Pancreas (tissue), 10 donors: ENCODE data around the gene TNRC6A. TPM values are rescaled to one million over a fixed set of nuclear protein-coding genes. Genes with fewer than 3 reads are reported as not detected.

Experiments used
- ATAC-seq, 4 donors: fragments of 200-7000 bp; cut with Tn5 transposase; one replicate each; pipeline versions ENCODE4 v1.8.0 to v1.9.1; 2020; ENCODE audit warnings: mild to moderate bottlenecking in 4 of 4, moderate library complexity in 4 of 4
- DNase-seq, 6 donors: peaks; one replicate each; pipeline ENCODE4 v3.0.0-alpha.2; 2020
- FAIRE-seq: peaks from 2 replicates; lab custom pipeline; 2012; peaks lifted over from hg19 to GRCh38; lab: Jason Lieb, UNC
- H3K27ac ChIP-seq, 4 donors: fragments of 200-600 bp; sonication (generic); 1 replicate in 3 of 4; 2 replicates in 1 of 4; pipeline versions ENCODE4 v1.5.0 to v1.8.0; 2020
- H3K27me3 ChIP-seq, 4 donors: fragments of 200-600 bp; one replicate each; pipeline ENCODE4 v1.8.0; 2021
- H3K36me3 ChIP-seq, 3 donors: fragments of 200-600 bp; sonication (generic) in 1 of 3; one replicate each; pipeline versions ENCODE4 v1.5.0 to v1.8.0; 2020 to 2021
- H3K4me1 ChIP-seq, 3 donors: fragments of 200-600 bp; one replicate each; pipeline ENCODE4 v1.8.0; 2021
- H3K4me3 ChIP-seq, 4 donors: fragments of 200-600 bp; sonication (generic) in 2 of 4; one replicate each; pipeline versions ENCODE4 v1.5.0 to v1.8.0; 2020 to 2021
- H3K9me3 ChIP-seq, 4 donors: fragments of 200-600 bp; one replicate each; pipeline ENCODE4 v1.8.0; 2021
- WGBS, 2 donors: extraction: QIAGEN DNeasy Blood & Tissue Kit; methylation state at CpG; one replicate each; pipeline ENCODE4 v1.1.7; 2013; 5-methylcytosine and 5-hydroxymethylcytosine counted together
- intact Hi-C, 3 donors: fragments of 100-400 bp; cut with DNase I; formaldehyde crosslinking; loops; one replicate each; pipeline versions ENCODE4 v1.11.1 to v1.14.2; 2022
- polyA plus RNA-seq, 2 donors: library from polyadenylated mRNA; stranded (reverse); fragments of 200-250 nt; gene quantifications; one replicate each; pipeline ENCODE4 v1.2.3, GENCODE V29; 2013
- total RNA-seq, 6 donors: library from RNA; stranded (reverse); fragmentation: NEBNext Ultra II Directional in 4 of 6; extraction: Animal tissue kit (Norgen Biotek cat#: 25700) in 4 of 6; gene quantifications; one replicate each; pipeline versions ENCODE4 v1.2.1 to v1.2.4, GENCODE V29; 2021 to 2023
- TF ChIP-seq, protein P1 (sequence below), 4 donors: fragments of 200-600 bp; sonication (generic) in 3 of 4; IDR thresholded peaks; one replicate each; pipeline versions ENCODE4 v1.5.0 to v1.8.0; 2021; ENCODE audit warnings: antibody characterized with exemption in 4 of 4
- donor health status: healthy with polysubstance abuse.
- donor health status: DM: no; HTN: no; CAD: no; lungs with moderate emphysema.
- donor health status: DM: no; HTN: no; CAD: no.
- donor health status: control.
- donor health status: control.
- donor health status: Bipolar disorder and iron deficiency.
- donor health status: DM: yes; HTN: yes; CAD: no.
- donor health status: DM: no; HTN: no; CAD: no.
- donor health status: DM: no; HTN: no; CAD: no.
- donor health status: DM: yes; HTN: yes; CAD: no.

TNRC6A gene
- total and polyA plus RNA-seq, 8 donors, result 15.6 to 33.9 (median 23.2) TPM

DNA sequence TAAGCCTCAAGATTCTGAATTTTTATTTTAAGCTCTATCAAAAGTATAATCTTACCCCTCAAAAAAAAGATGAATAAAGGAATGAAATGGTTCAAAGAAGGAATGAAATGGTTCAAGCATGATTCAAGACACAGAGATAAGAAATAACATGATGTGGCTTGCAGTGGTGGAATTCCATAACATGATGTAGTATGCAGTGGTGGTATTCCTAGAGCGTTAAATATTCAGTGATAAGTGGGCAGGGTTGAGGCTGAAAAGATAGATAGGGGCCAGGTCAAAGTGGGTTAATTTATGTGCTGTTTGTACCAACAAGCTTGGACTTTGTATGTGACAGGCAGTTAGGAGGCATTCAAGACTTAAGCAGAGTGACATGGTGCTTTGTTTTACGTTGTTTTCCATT lies 29.6 kb downstream of the TNRC6A start:
- Histone ChIP-seq H3K4me1 (peaks cover 7 to 15% (median 11%) of the 10 kb centered on the region in 3 donors), H3K9me3 (no peaks in the 10 kb centered on the region), H3K27me3 (no peaks in the 10 kb centered on the region), H3K36me3 (no peaks in the 10 kb centered on the region), H3K4me3 (no peak overlapping the region), H3K27ac (no peak overlapping the region)
- ATAC-seq (no peak), FAIRE-seq (no peak), DNase-seq (no peak)
- intact Hi-C loops, result no loop called here
- TF ChIP-seq, protein P1, sequence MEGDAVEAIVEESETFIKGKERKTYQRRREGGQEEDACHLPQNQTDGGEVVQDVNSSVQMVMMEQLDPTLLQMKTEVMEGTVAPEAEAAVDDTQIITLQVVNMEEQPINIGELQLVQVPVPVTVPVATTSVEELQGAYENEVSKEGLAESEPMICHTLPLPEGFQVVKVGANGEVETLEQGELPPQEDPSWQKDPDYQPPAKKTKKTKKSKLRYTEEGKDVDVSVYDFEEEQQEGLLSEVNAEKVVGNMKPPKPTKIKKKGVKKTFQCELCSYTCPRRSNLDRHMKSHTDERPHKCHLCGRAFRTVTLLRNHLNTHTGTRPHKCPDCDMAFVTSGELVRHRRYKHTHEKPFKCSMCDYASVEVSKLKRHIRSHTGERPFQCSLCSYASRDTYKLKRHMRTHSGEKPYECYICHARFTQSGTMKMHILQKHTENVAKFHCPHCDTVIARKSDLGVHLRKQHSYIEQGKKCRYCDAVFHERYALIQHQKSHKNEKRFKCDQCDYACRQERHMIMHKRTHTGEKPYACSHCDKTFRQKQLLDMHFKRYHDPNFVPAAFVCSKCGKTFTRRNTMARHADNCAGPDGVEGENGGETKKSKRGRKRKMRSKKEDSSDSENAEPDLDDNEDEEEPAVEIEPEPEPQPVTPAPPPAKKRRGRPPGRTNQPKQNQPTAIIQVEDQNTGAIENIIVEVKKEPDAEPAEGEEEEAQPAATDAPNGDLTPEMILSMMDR (IDR thresholded peaks at IDR 0.05), result no peak
- 92 to 93% methylated on average over 2 of the region's 2 CpGs for WGBS, 2 donors

GRCh38 chr16:24761526-24761925 lies 32.1 kb downstream of the TNRC6A start:
- Histone ChIP-seq H3K4me1 (peaks cover 0 to 11% (median 10%) of the 10 kb centered on the region in 3 donors), H3K27me3 (no peaks in the 10 kb centered on the region), H3K4me3 (no peak overlapping the region), H3K27ac (no peak overlapping the region), H3K36me3 (no peaks in the 10 kb centered on the region), H3K9me3 (no peaks in the 10 kb centered on the region)
- 49 to 52% methylated on average over 6 of the region's 6 CpGs for WGBS, 2 donors
- FAIRE-seq (no peak), ATAC-seq (peak in 2 of 4 donors; percentile 11 to 38), DNase-seq (no peak)
- intact Hi-C loops, result no loop called here
- TF ChIP-seq, protein P1 (IDR thresholded peaks at IDR 0.05), result no peak

DNA sequence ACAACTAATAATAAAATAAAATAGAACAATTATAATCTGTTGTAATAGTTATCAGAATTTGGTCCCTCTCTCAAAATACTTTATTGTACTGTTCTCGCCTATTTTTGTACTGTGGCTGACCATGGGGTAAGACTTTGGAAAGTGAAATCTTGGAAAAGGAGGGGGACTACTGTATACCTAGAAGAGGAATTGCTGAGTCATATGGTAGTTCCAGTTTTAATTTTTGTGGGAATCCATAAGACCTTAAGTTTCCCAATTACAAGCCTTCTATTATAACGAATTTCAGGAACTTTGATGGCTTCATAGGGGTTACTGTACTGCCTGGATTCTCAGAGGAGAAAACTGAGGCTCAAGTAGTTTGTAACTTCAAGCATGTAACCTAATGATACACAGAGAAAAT lies 35.5 kb downstream of the TNRC6A start:
- 85 to 100% methylated on average over 2 of the region's 2 CpGs for WGBS, 2 donors
- Histone ChIP-seq H3K4me1 (peaks cover 0 to 11% (median 10%) of the 10 kb centered on the region in 3 donors), H3K36me3 (no peaks in the 10 kb centered on the region), H3K27ac (no peak overlapping the region), H3K27me3 (no peaks in the 10 kb centered on the region), H3K4me3 (no peak overlapping the region), H3K9me3 (no peaks in the 10 kb centered on the region)
- DNase-seq (no peak), ATAC-seq (no peak), FAIRE-seq (no peak)
- intact Hi-C loops, result no loop called here
- TF ChIP-seq, protein P1 (IDR thresholded peaks at IDR 0.05), result no peak

DNA sequence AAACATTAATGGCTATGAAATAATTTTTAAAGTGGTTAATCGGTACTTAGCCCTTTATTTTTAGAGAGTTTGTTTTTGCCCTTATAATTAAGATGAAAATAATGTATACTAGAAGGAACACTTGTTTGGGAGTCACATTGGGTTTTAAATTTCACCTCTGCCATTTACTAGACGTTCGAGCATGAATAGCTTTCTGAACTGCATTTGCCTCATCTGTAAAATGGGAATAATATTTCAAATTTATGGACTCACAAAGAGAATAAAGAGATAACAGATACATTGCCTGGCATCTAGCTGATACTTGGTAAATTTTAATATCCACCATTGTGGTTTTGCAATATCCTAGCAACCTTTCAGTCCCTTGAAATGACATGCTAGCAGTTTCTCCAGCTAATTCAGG lies 36.6 kb downstream of the TNRC6A start:
- Histone ChIP-seq H3K4me3 (no peak overlapping the region), H3K4me1 (peaks cover 0 to 11% (median 10%) of the 10 kb centered on the region in 3 donors), H3K27ac (no peak overlapping the region), H3K9me3 (no peaks in the 10 kb centered on the region), H3K36me3 (no peaks in the 10 kb centered on the region), H3K27me3 (no peaks in the 10 kb centered on the region)
- intact Hi-C loops, result no loop called here
- DNase-seq (no peak), ATAC-seq (no peak), FAIRE-seq (no peak)
- WGBS, 2 donors, result 93 to 96% methylated on average over 3 of the region's 3 CpGs
- TF ChIP-seq, protein P1 (IDR thresholded peaks at IDR 0.05), result no peak

- 92 to 95% methylated on average over 5 of the region's 5 CpGs for WGBS, 2 donors
- ATAC-seq, result no peak
- Histone ChIP-seq H3K27me3 (no peaks in the 10 kb centered on the region), H3K4me1 (peaks cover 3 to 8% (median 7%) of the 10 kb centered on the region in 3 donors), H3K36me3 (peaks cover 0 to 6% (median 0%) of the 10 kb centered on the region in 3 donors), H3K4me3 (no peak overlapping the region), H3K9me3 (no peaks in the 10 kb centered on the region), H3K27ac (no peak overlapping the region)
- no peak for FAIRE-seq
- no peak for DNase-seq
- TF ChIP-seq, protein P1 (IDR thresholded peaks at IDR 0.05), result no peak
- intact Hi-C loops, result no loop called here
These were observed 40.4 kb downstream of the TNRC6A start for GRCh38 chr16:24769806-24770205.
